Activated naive CD4-positive, alpha-beta T cell treated with anti-CD3 and anti-CD28 coated beads, Interleukin-2, amount 50 U/mL, for 72 hours (primary cell): Measurements from ENCODE around the gene IFNAR2. TPM values are rescaled to one million over a fixed set of nuclear protein-coding genes. Genes with fewer than 3 reads are reported as not detected.

ENCODE experiments used
- ATAC-seq, 2 donors: fragments of 150-1000 bp; cut with Tn5 transposase; 2 replicates each; pipeline ENCODE4 v1.10.0; 2021; ENCODE audit warnings: mild to moderate bottlenecking in 2 of 2, moderate library complexity in 2 of 2
- DNase-seq, 2 donors: peaks; one replicate each; pipeline ENCODE4 v3.0.0; 2021 to 2022; ENCODE audit warnings: low spot score in 2 of 2
- H3K27ac Mint-ChIP-seq, 2 donors: one replicate each; pipeline ENCODE4 v1.8.0; 2022; ENCODE audit warnings: mild to moderate bottlenecking in 2 of 2, mixed read lengths in 2 of 2
- H3K36me3 Mint-ChIP-seq, 2 donors: one replicate each; pipeline ENCODE4 v1.8.0; 2022; ENCODE audit warnings: mixed read lengths in 2 of 2
- H3K9me3 Mint-ChIP-seq, 2 donors: one replicate each; pipeline ENCODE4 v1.8.0; 2022; ENCODE audit warnings: mixed read lengths in 2 of 2
- total RNA-seq, 2 donors: library from RNA; stranded (reverse); gene quantifications; one replicate each; pipeline ENCODE4 v1.2.3, GENCODE V29; 2022

IFNAR2 gene
- 10 to 100 TPM; 42.2 to 44.4 TPM for total RNA-seq

DNA sequence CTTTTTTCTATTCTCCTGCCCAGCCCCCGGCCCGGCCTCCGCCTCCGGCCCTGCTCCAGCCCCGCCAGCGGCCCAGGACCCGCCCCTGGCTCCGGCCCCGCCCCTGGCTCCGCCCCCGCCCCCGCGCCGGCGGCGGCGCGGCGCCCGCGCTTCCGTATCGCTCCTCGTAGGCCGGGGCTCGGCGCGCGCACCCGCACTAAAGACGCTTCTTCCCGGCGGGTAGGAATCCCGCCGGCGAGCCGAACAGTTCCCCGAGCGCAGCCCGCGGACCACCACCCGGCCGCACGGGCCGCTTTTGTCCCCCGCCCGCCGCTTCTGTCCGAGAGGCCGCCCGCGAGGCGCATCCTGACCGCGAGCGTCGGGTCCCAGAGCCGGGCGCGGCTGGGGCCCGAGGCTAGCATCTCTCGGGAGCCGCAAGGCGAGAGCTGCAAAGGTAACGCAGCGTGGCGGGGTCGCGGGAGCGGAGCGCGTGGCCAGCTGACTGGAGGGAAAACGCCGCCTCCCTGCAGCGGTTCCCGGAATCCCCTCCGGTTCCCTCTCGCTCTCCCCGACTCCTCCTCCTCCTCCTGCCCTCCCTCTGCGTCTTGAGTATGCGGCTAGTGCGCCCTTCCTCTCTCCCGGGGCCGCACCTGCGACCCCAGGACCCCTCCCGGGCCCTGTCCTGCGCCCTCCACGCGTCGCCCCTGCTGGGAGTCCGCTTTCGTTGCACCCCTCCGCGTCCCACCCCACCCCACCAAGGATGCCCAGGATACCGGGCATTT lies at the start of gene IFNAR2:
Gene IFNAR2 (plus strand): TSS at position 155 of the 761 bp plus-strand sequence. CDS start 11,985 bp downstream, outside the sequence.
- peaks cover 20 to 24% of the 10 kb centered on the region in 2 donors for H3K36me3 Mint-ChIP-seq
- peak within 1 kb of the TSS; percentile 89 to 97 for H3K27ac Mint-ChIP-seq
- DNase-seq (peak; percentile 75 to 79), ATAC-seq (peak; percentile 59 to 69)
- no peaks in the 10 kb centered on the region for H3K9me3 Mint-ChIP-seq

DNA sequence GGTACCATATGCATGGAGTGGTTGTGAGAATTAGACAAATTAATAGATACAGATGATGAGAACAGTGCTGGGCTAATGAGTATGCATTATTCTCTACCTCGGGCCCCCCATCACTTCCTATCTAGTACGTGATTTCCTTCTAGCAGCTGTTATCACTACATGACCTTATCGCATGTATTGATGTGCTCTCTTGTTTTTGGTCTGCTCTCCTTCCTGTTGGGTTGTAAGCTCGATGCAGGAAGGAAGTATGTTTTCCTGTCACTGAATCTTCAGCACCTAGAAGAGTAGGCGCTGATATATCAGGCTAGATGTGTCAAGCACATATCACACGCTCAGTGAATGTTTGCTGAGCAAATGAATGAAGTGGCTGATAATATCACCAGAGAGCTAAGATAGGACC lies 43.9 kb upstream of the IFNAR2 start:
- DNase-seq (no peak), ATAC-seq (peak; percentile 68 to 76)
- H3K36me3 Mint-ChIP-seq: peaks cover 0 to 11% of the 10 kb centered on the region in 2 donors
- H3K9me3 Mint-ChIP-seq: peaks cover 0 to 13% of the 10 kb centered on the region in 2 donors
- peak overlapping the region; percentile 31 to 86 for H3K27ac Mint-ChIP-seq

DNA sequence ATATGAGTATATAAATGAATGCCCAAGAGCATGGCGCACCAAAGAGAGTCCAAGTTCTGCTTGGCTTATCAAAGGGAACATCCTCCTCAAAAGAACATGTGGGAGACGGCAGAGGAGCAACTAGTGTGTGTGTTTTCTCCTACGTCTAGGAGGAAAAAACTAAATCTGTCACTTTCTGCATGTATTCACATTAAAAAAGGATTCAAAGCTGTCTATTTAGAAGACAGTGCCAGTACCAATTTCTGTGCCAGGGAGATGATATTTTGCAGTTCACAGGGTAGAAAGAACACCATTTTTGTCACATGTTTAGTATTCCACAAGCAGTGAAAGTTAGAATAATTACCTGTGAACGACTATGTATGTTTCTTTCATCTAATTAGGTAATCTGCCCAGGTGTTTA lies 42.5 kb upstream of the IFNAR2 start:
- peaks cover 7 to 11% of the 10 kb centered on the region in 2 donors for H3K36me3 Mint-ChIP-seq
- no peak for ATAC-seq
- H3K9me3 Mint-ChIP-seq: peaks cover 7 to 24% of the 10 kb centered on the region in 2 donors
- no peak for DNase-seq
- H3K27ac Mint-ChIP-seq: no peak overlapping the region

DNA sequence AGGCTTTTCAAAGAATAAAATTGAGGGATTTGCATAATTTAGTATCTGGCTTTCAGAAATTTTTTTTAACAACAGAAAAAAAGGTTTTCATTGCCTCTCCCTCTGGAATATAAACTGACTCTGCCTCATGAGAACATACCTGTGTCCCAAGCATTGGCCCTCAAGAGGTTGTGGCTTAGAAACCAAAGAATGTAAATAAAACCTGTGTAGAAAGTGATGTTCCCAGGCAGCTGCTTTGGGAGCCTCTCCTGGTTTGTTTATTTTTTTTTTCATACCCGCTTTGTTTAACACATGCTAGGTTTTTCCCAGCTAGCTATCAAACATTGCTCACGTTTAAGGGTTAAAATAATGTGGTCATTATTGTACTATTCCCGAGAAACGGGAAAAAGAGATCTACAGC lies 40.5 kb upstream of the IFNAR2 start:
- DNase-seq (no peak), ATAC-seq (no peak)
- H3K27ac Mint-ChIP-seq: no peak overlapping the region
- H3K9me3 Mint-ChIP-seq: peaks cover 7 to 24% of the 10 kb centered on the region in 2 donors
- H3K36me3 Mint-ChIP-seq: peaks cover 7 to 11% of the 10 kb centered on the region in 2 donors

DNA sequence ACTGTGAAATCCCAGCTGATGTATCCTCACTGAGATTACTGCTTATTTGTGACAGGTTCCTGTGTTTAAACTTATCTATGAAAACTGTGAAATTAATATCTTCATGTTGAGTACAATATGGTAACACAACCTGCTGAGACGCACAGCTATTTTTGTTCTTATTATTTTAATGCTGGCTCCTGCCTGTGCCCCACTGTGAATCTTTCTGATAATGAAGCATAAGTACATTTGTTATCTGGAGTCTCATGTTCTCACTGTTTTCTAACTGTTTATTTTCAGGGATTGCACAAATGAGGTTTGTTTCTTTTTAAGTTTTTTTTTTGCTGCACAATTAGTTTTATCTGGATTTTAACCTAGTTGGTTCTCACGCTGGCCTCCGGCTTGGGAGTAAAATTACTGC lies 39.9 kb upstream of the IFNAR2 start:
- DNase-seq: no peak
- H3K27ac Mint-ChIP-seq: peak overlapping the region in 1 of 2 donors; percentile 17

DNA sequence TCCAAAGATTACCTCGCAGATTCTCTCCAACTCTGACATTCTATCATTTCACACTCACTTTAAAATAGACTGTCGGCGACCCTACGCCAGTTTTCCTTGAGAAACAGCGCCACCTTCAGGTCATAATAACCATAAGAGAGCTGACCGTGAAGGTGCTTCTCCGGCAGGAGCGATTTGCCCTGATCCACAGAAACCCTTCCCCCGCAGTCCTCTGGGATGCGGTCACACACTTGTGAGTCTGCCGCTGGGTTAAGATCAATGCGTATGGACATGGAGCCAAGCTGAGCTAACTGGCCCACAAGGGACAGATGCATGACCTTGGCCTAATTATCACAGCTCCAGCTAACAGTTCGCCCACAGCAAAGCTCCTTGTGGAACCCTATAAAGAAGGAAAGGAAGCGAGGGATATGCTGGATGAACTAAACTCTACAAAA lies 32.8 kb upstream of the IFNAR2 start:
- Mint-ChIP-seq H3K9me3 (peaks cover 0 to under 1% of the 10 kb centered on the region in 2 donors), H3K36me3 (no peaks in the 10 kb centered on the region), H3K27ac (no peak overlapping the region)
- ATAC-seq (peak; percentile 58 to 71), DNase-seq (peak in 1 of 2 donors; percentile 67)

More for the DNA sequence above, 39.9 kb upstream of the IFNAR2 start:
- Mint-ChIP-seq H3K9me3 (peaks cover 7 to 23% of the 10 kb centered on the region in 2 donors), H3K36me3 (peaks cover 7 to 10% of the 10 kb centered on the region in 2 donors)
- no peak for ATAC-seq

DNA sequence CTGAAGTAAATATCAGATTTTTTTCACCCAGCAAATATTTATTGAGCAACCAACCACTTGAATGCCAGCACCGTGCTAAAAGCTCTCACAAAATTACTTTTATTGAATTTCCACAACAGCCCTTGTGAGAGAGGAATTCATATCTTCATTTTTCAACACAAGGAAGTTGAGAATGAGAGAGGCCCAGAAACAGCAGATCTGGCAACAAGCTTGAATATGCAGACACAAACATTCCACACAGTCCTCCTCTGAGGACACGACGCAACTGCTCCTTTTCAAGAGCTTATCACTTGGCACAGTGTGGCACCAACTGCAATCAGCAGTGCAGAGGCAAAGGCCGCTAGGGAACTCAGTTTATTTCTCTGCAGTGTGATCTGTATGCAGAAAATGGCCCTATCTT lies 32.2 kb upstream of the IFNAR2 start:
- DNase-seq: no peak
- no peaks in the 10 kb centered on the region for H3K9me3 Mint-ChIP-seq
- H3K27ac Mint-ChIP-seq: no peak overlapping the region

DNA sequence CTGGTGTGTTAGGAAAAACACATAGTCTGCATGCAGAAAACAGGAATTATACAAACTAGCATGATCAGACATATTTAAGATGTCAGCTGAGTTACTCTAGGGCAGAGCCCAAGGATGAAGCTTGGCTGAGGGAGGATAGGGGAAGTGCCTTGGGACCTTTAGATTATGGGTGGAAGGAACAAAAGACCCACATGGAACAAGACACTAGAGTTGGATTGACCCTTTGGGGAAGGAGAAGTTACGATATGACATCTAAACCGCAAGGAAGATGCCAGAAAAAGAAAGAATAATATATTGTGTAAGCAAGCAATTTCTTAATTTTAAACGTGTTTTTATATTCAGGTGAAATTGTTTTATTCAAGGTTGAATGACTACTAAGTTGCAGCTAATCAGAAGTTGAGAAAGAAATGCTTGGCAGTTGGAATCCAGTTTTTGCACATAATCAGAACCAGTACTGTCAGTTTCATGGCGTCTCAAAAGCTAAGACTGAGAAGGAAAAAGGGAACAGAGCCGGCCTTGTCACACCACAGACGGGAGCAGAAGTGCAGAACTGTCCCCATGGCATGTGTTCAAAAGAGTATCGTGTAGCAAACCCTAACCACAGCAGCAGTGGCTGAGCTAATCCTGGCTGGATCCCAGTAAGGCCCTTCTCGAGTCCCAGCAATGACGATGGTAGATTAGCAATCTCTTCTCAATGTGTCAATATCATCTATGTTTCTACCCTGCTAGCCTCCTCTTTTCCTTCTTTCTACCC lies 31.2 kb upstream of the IFNAR2 start:
- no peaks in the 10 kb centered on the region for H3K9me3 Mint-ChIP-seq
- H3K27ac Mint-ChIP-seq: no peak overlapping the region
- no peak for ATAC-seq
- no peak for DNase-seq
- H3K36me3 Mint-ChIP-seq: no peaks in the 10 kb centered on the region

More for the DNA sequence above, 32.2 kb upstream of the IFNAR2 start:
- no peaks in the 10 kb centered on the region for H3K36me3 Mint-ChIP-seq
- ATAC-seq: no peak

DNA sequence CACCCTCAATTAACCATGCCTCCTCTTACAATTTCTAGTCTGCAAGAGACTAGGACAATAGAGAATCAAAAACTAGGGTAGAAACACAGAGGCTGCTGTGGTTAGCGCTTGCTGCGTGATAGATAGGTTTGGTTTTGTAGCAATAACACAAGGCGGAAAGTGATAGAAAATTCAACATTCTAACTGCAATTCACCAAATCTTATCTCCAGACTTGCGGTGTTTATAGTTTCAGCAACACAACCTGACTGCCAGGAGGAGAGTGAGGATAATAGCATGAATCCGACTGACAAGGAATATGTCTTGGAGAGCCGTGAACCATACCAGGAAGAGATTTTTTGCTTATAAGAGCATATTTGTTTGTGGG lies 30.7 kb upstream of the IFNAR2 start:
- Mint-ChIP-seq H3K27ac (no peak overlapping the region), H3K9me3 (no peaks in the 10 kb centered on the region), H3K36me3 (no peaks in the 10 kb centered on the region)
- DNase-seq (no peak), ATAC-seq (no peak)

DNA sequence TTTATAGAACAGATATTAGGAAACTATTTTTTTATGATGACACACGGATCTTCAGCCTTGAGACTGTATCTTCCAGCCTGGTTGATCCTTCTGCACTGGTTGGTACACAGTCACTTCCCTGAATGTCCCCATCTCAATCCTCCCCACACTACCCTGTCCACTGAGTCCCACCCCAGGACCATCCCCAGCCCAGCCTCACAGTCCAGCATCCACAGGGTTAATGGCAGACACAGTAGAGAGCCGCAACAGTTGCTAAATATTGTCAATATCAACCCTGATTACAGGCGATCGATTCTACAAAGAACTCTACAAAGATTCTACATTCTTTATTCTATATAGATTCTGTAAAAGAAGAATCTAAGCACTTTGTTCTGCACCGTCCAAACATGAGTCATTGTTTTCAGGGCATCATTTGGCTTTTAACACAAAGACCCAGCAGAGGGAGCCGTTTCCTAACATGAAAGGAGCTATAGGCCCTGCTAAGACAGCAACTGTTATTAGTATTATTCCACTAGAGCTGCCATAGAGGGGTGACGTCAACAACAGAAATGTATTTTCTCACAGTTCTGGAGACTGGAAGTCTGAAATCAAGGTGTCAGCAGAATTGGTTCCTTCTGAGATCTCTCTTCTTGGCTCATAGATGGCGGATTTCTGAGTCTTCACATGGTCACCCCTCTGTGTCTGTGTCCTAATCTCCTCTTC lies 30.1 kb upstream of the IFNAR2 start:
- no peak overlapping the region for H3K27ac Mint-ChIP-seq
- peak; percentile 84 to 90 for ATAC-seq
- no peaks in the 10 kb centered on the region for H3K9me3 Mint-ChIP-seq
- DNase-seq: peak in 1 of 2 donors; percentile 77
- H3K36me3 Mint-ChIP-seq: no peaks in the 10 kb centered on the region

DNA sequence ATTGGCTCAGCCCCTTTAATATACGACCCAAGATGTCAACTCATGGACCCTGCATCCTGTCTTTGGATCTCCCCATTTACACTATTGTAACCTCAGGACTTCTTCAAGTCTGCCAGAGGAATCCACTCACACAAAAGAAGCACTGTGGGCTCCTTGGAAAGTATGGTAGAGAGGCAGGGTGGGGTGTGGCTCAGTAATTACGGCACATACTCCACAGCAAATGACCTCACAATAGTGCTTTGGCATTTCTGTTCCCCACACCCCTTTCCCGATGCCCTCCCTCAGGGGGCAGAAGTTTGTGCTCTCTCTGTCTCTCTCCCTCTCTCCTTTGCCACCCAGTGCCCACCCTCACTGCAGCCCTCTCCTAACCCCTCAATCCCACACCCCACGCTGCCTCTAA lies 27.8 kb upstream of the IFNAR2 start:
- ATAC-seq: no peak
- Mint-ChIP-seq H3K27ac (no peak overlapping the region), H3K36me3 (peaks cover 0 to 4% of the 10 kb centered on the region in 2 donors), H3K9me3 (peaks cover 2 to 5% of the 10 kb centered on the region in 2 donors)
- DNase-seq: no peak

DNA sequence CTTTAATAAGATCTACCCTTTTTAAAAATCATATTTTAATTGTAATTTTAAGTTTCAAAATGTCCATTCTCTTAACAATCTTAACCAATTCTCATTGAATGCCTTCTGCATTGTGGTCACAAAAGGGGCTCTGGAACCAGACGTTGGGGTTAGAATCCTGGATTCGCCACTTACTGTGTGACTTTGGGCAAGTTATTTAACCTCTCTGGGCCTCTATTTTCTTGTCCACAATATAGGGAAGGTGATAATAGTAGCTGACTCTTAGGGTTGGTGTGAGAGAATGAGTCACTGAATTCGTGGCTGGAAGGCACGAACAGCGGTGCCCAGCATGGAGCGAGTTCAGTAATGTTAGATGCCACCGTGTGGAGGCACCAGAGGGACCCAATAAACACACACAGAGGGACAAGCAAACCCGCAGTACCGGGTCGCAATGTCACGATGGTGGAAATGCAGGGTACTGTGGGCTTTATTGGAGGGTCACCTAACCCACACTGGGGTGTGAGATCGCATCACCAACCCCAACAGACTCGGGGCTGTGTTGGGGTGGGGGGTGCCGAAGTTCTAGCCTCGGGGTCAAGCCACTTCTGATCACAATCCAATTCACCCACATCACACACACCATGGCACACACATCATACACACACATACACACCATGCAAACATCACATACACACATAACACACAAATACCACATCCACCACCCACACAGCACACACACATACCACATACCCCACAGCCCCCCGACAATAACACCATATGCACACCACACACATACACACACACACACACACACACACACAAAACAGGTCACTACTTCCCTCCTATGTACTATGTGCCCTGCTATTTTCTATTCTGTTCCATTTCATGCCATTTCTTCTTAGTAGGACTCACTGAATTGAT lies 27.0 kb upstream of the IFNAR2 start:
- peaks cover 0 to 12% of the 10 kb centered on the region in 2 donors for H3K36me3 Mint-ChIP-seq
- ATAC-seq: no peak
- peaks cover 5 to 7% of the 10 kb centered on the region in 2 donors for H3K9me3 Mint-ChIP-seq
- no peak for DNase-seq
- no peak overlapping the region for H3K27ac Mint-ChIP-seq

DNA sequence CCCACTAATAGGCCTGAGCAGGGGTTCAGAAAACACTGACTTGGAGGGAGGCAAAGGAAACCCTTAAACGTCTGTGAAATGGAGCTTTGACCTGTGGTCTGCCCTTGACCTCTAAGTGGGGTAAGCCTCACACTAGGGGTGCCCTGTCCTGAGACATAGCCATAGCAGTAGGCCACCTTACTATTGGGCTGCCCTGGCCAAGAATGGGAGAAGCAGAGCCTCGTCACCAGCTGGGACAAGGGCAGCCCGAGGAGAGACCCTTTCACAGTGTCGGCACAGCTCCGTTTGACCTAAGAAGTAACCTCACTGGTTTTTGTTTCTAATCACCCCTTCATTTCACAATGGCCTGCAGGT lies 26.4 kb upstream of the IFNAR2 start:
- Mint-ChIP-seq H3K27ac (no peak overlapping the region), H3K9me3 (peaks cover 5 to 13% of the 10 kb centered on the region in 2 donors), H3K36me3 (peaks cover 0 to 18% of the 10 kb centered on the region in 2 donors)
- DNase-seq: no peak
- no peak for ATAC-seq

DNA sequence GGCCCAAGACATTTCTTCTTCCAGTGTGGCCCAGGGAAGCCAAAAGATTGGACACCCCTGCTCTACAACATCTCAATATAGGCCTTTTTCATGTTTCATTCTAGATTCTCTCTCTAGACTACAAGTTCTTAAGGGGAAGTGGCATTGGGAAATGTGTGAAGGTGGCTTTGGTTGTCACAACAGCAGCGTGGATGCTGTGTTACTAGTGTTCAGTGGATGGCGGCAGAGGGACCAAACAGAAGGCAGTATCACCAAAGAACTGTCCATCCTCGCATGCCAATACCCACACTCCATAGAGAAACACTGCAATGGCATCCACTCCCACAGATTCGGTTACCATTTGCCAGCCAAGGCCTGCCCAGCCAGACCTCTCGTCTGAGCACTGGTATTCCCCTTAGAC lies 24.3 kb upstream of the IFNAR2 start:
- ATAC-seq (peak; percentile 6 to 9), DNase-seq (no peak)
- Mint-ChIP-seq H3K36me3 (peaks cover 0 to 23% of the 10 kb centered on the region in 2 donors), H3K9me3 (peaks cover 5 to 16% of the 10 kb centered on the region in 2 donors), H3K27ac (peak overlapping the region in 1 of 2 donors; percentile 71)

DNA sequence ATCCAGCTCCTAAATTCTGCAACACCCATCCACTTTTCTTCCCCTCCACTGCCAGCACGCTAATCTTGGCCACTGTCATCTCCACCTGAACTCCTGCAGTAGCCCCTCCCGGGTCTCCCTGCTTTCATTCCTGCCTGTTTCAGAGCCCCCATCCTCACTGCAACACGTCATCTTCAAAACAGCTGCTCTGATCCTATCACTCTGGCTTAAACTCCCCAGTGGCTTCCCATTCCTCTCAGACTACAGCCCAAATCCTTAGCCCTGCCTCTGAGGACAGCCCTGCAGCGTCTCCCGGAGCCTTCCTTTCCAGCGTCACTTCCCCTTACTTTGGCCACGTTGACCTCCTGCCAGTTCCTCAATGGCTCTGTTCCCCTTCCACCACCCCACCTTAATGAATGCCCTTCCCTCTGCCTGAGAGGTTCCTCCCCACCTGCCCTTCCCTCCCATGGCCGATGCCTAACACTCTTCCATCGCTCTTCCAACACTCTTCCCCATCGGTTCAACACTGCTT lies 22.9 kb upstream of the IFNAR2 start:
- no peak for DNase-seq
- peaks cover 0 to 23% of the 10 kb centered on the region in 2 donors for H3K36me3 Mint-ChIP-seq
- H3K9me3 Mint-ChIP-seq: peaks cover 5 to 16% of the 10 kb centered on the region in 2 donors
- no peak overlapping the region for H3K27ac Mint-ChIP-seq
- no peak for ATAC-seq
